Non-pigmented ciliary epithelial cell (primary cell): Measurements from ENCODE around the gene NEURL1B.
"Not testable (repeated sequence)": the region's sequence is repeated elsewhere in the genome, so short reads cannot be mapped to it uniquely, and the experiment has no call there.

Experiments
- DNase-seq: peaks from one replicate; pipeline ENCODE4 v3.0.0-alpha.2; 2010; ENCODE audit warnings: low read depth

Gene NEURL1B

DNA sequence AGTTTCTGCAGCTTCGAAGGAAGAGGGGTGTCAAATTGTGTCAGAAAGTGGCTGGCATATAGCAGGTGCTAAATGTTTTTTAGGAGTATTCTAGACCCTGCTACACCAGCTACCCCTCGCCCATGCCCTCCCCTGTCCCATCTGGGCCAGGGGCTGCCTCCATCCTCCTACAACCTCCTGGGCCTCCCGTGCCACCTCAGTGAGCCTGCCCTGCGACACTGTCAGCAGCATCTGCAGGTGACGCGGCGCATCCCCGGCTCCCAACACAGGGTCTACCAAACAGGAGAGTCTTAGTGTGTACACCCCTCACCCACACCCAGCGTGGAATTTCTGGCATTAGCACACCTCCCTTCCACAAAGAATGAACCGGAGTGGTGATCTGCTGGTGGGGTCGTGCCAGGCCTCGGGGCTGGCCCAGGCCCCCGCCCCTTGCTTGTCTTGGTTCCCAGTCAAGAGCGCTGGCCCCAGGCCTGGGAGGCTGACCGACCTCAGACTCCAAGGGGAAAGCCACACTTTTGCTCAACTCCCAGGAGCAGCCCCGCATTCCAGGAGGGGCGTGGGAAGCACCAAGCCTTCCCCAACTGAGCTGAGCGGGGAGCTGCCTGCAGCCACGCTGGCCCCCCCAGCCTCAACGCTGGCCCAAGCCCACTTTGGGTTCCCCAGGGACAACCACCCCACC, 55.2 kb downstream of the NEURL1B start:
- DNase-seq, result no peak

- DNase-seq, result peak; percentile 34
These were observed 56.4 kb downstream of the NEURL1B start for GRCh38 chr5:172697123-172698121.

DNA sequence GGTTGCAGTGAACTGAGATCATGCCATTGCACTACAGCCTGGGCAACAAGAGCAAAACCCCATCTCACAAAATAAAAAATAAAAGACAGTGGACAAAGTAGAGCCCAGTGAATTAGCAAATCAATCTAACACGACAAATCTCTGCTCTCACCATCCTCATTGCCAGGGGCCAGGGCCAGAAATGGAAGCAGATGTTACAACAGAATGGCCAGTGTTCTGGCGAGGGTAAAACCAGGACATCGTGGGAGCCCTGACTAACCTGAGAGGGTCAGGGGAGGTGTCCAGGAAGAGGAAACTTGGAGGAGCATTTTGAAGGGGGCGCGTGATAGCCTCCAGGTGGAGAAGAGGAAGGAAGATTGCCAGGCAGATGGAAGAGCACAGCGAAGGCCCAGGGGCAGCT, 58.4 kb downstream of the NEURL1B start:
- DNase-seq, result no peak

GRCh38 chr5:172699999-172700364, 58.9 kb downstream of the NEURL1B start:
- DNase-seq, result no peak

DNA sequence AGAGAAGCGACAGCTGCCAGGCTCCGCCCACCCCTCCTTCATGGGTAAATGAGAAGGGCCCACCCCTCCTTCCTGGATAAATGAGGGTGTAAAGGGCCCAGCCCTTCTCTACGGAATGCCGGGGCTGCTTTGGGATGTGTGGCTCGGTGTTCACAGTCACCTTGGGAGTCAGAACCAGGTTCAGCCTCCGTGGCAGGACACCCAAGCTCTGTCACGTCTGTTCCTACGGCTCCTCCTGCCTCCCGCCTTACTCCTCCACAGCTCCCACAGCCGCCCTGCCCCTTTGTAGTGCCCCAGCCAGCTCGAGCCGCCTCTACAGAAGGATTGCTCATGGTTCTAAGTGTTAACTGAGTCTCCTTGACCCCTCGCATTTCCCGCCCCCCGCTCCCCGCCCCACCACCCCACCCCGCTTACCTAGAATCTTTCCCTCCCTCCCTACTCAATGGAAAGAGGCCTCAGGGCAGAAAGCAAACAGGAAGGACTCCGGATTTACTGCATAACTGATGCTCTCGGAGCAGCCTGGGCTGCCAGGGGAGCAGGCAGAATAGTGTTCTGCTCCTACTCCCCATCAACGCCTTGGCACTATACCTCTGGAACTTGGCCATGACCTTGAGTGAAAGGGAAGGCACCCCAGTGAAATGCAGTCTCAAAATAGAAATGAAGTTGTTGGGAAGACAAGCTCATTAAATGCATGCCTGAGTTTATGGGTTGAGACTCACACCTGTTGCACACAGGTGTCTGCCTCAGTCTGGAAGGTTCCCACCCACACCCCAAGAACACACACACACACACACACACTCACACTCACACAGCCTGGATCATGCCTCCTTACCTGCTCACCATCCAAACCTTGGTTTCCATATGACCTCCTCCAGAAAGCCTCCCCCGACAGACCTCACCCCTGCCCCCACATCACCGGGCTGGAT, 59.6 kb downstream of the NEURL1B start:
- DNase-seq, result no peak

- no peak for DNase-seq
These were observed 60.2 kb downstream of the NEURL1B start for GRCh38 chr5:172701291-172701656.

DNA sequence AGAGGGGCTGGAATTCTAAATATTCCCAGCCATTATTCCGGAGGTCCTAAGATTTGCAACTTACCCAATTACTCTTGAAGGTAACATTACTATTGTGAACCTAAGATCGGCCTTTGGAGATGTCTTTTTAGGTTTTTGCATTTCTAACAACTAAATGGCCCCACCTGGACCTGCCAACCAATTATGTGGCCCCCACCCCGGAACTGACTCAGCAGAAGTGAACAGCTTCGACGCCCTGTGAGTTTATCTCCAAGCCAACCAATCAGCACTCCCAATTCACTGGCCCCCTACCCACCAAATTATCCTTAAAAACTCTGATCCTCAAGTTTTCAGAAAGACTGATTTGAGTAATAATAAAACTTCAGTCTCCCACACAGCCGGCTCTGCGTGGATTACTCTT, 62.9 kb downstream of the NEURL1B start:
- DNase-seq, result no peak

DNA sequence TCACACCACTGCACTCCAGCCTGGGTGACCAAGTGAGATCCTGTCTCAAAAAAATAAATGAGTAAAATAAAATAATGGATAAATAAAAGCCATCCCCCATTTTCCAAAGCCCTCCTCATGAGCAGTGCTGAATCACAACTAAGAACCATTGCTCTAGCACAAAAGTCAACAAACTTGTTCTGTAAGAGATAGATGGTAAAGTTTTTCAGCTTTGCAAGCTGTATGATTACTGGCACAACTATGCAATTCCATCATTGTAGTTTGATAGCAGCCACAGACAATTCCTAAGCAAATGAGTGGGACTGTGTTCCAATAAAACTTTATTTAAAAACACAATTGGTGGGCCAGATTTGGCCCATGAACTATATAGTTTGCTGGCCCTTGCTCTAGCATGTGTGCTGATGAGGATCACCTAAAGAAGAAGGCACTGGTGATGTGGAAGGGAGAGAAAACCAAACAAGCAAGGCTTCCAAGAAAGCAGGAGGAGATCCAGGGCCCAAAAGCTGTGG, 64.6 kb downstream of the NEURL1B start:
- no peak for DNase-seq

DNA sequence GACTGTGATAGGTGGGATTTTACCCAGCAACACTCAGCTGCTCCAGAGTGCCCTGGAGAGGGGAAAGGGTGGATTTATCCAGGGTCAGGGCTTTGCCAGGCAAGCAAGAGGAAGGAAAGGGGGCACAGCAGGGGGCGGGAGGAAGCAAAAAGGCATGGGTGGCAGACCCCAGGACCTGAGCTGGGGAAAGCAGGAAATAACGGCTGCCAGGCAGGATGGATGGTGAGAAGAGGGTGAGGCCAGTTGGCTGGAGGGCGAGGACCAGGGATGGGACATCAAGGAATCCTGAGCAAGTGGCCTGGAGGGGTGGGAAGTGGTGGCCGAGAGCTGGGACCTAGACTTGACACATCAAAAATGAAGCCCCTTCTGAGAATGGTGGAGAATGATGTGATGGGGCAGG, 65.7 kb downstream of the NEURL1B start:
- no peak for DNase-seq

DNA sequence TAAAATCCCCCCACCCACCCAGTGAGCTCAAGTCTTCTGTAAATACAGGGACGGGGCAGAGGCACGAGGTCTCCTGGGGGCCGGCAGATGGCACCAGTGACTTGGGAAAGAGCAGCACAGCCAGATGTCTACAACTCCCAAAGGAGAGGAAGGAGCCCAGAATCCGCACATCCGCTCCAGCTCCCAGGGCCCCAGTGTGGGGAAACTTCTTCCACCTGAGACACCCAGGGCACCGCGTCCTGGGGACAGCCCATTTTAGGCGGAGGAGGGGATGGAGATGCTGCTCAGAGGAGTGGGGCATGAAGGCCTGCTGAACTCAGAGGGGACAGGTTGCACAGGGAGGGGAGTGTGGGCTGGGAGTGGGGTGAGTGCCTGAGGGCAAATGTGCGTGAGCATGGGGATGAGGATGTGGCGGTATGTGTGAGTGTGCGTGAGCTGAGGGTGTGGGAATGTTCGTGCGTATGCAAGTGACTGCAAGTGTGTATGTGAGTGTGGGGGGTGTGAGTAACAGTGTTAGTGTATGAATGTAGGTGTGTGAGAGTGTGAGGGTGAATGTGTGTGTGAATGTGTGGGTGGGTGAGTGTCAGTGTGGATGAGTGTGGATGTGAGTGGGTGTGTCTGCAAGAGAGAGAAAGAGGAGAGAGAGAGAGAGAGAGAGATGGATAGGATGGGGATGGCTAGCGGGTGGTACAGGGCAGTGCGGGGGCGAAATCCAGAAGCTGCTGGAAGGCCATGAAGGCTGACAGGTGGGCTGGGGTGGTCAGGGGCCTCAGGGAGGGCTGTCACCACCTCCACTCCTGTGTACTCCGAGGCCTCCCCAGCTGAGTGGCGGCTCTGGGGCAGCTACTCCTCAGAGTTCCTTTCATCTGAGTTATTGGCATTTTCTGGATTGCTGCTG, 66.5 kb downstream of the NEURL1B start:
- DNase-seq, result peak; percentile 38

- no peak for DNase-seq
These were observed 67.1 kb downstream of the NEURL1B start for GRCh38 chr5:172708183-172708505.

GRCh38 chr5:172710676-172711075, 69.6 kb downstream of the NEURL1B start:
- DNase-seq, result no peak

DNA sequence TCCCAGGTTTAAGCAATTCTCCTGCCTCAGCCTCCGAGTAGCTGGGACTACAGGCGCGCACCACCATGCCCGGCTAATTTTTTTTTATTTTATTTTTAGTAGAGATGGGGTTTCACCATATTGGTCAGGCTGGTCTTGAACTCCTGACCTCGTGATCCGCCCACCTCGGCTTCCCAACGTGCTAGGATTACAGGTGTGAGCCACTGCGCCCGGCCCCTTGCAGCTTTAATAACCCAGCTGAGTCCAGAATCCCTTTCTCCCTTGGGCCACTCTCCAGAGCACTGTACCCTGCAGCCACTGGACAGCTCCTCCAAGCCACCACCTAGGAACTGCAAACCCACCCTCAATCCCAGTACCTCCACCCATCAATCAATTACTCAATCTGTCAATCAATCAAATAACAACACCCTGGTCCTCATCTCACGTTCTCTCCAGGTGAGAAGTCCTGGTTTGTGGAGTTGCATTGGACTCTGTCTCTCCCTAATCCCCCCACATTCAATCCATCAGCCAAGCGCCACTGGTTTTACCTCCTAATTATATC, 70.3 kb downstream of the NEURL1B start:
- DNase-seq, result not testable (repeated sequence)

DNA sequence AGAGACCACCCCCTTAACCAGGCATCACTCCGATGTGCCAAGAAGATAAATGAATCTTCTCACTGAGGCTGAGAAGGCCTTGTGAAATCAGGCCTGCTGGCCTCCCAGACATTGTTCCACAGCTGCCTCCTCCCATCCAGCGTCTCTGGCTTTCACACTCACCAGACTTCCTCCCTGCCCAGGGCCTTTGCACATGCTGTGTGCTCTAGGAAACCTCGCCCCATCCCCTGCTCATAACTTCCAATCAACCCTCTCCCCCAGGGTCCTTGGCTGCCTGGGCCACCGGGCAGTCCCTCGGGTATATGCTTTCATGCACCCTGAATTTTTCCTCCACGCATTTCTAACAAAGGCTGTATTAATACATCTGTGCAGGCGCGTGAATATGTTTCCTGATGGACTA, 71.5 kb downstream of the NEURL1B start:
- DNase-seq, result no peak

- no peak for DNase-seq
These were observed 72.2 kb downstream of the NEURL1B start for GRCh38 chr5:172713113-172713808.

GRCh38 chr5:172713809-172714490, 72.9 kb downstream of the NEURL1B start:
- DNase-seq, result no peak

DNA sequence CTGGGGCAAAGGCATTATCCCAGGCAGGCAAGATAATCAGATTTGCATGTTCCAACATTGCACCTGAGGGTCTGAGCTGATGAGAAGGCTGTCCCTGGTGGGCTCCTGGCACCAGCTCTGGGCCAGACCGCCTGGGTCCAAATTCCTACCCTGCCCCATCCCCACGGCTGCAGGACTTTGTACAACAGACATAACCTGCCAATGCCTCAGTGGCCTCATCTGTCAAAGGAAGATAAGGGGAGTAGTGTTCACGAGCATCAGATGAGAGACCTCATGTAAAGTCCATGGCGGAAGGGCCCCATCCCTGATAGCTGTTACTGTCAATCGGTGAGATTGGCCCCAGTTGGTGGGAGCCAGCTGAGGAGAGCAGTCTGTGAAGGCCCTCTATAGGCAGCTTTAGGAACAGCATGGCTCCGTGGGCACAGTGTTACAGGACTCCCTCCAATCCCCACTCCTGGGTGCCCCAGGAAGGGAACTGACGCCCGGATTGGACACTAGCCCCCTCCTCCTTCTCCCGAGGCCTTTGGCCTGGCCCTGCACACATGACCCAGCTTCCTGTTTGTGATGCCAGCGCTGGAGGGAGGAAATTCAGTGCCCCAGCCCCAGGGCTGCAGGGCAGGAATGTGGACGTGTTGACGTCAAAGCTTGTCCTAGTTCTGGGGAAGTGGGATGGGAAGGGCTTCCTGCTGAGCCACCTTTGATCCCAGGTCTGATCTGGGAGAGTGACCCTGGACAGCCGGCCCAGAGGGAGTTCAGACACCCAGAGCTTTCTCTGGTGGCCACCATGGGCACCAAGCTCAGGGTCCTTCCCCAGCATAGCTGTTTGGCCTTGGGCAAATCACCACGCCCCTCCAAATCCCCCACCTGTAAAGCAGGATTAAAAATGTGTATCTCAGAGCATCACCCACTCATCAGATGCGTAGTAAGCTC, 73.7 kb downstream of the NEURL1B start:
- no peak for DNase-seq

DNA sequence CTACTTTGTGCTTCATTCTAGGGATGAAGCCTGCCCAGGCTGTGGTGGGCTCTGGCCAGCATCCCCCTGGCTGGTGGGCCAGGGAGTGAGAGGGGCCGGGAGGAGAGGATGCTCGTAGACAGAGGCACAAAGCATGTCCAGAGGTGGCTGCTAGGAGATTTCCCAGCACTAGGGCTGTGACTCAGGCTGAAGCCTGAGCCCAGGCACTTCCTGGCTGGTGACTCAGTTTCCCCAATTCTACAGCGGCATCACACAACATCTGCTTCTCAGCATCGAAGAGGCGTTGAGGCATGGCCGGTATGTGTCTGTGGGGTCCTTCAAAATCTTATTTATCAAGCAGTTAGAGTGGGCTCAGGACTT, 74.3 kb downstream of the NEURL1B start:
- DNase-seq, result no peak
